HepG2 (cell line): ENCODE measurements around the gene FAM13B. TPM values are rescaled to one million over a fixed set of nuclear protein-coding genes. Genes with fewer than 3 reads are reported as not detected.

Source experiments
- ATAC-seq: fragments of 200-7000 bp; cut with Tn5 transposase; 3 replicates; pipeline ENCODE4 v1.9.1; 2020; ENCODE audit warnings: mild to moderate bottlenecking, moderate library complexity
- BruUV-seq: library from RNA; stranded (reverse); fragments of 400-500 nt; replicated peaks from 2 replicates; lab custom pipeline; 2021; lab: Mats Ljungman, UMichigan
- CTCF ChIA-PET: fragments of 300-600 bp; formaldehyde crosslinking; extraction: SDS; loops from one replicate; lab custom pipeline; 2021; ENCODE audit warnings: low total read pairs, inconsistent platforms, low intra/inter-chr PET ratio; lab: Yijun Ruan, JAX
- POLR2A ChIA-PET: fragments of 350-600 bp; sonication (Branson Sonifier 250); formaldehyde crosslinking; loops from one replicate; lab custom pipeline; 2020; ENCODE audit warnings: antibody characterized with exemption, inconsistent platforms; lab: Yijun Ruan, JAX
- DNase-seq: peaks from one replicate; pipeline ENCODE4 v3.0.0-alpha.2; 2015; ENCODE audit warnings: low spot score
- FAIRE-seq: peaks from 3 replicates; lab custom pipeline; 2011; peaks lifted over from hg19 to GRCh38; lab: Jason Lieb, UNC
- H2AFZ ChIP-seq: one replicate; pipeline ENCODE4 v1.6.1; 2011; ENCODE audit warnings: low read length, inconsistent platforms
- H3K27ac ChIP-seq: fragments of 300-600 bp; 3 replicates; pipeline ENCODE4 v1.8.0; 2011; ENCODE audit warnings: mixed run types, mild to moderate bottlenecking, mixed read lengths, low read length, inconsistent platforms; ENCODE audit not compliant: insufficient read depth; ENCODE audit errors: extremely low read length
- H3K27me3 ChIP-seq, 2 experiments: fragments of 200-600 bp in 1 of 2; 2 replicates in 1 of 2; 3 replicates in 1 of 2; pipeline versions ENCODE4 v1.6.0 to v1.8.0; 2011; ENCODE audit warnings: low read length in 2 of 2, mild to moderate bottlenecking in 2 of 2, moderate library complexity in 2 of 2, inconsistent platforms in 1 of 2; ENCODE audit not compliant: insufficient read depth in 2 of 2, control insufficient read depth in 1 of 2
- H3K36me3 ChIP-seq, 2 experiments: fragments of 200-600 bp in 1 of 2; replicated peaks in 1 of 2; 2 replicates in 1 of 2; 3 replicates in 1 of 2; pipeline versions ENCODE4 v1.5.1 to v1.8.0; 2011; ENCODE audit warnings: low read length in 2 of 2, inconsistent platforms in 1 of 2; ENCODE audit not compliant: insufficient read depth in 2 of 2, control insufficient read depth in 1 of 2
- H3K4me1 ChIP-seq: 2 replicates; pipeline ENCODE4 v1.5.1; 2012; ENCODE audit warnings: low read length, inconsistent platforms; ENCODE audit not compliant: insufficient read depth
- H3K4me2 ChIP-seq: 2 replicates; pipeline ENCODE4 v1.6.0; 2011; ENCODE audit warnings: low read depth, low read length, inconsistent platforms
- H3K4me3 ChIP-seq, 3 experiments: fragments of 200-600 bp in 1 of 3; sonication (generic), shearing (Covaris generic) in 1 of 3; replicated peaks in 1 of 3; 2 replicates each; pipeline ENCODE4 v1.5.1; 2011 to 2016; ENCODE audit warnings: low read length in 3 of 3, inconsistent platforms in 2 of 3, low read depth in 2 of 3, mild to moderate bottlenecking in 2 of 3, control low read depth in 1 of 3, mixed read lengths in 1 of 3; ENCODE audit not compliant: insufficient read depth in 1 of 3
- H3K79me2 ChIP-seq: one replicate; pipeline ENCODE4 v1.6.1; 2011; ENCODE audit warnings: low read length, inconsistent platforms; ENCODE audit not compliant: insufficient read depth
- H3K9ac ChIP-seq: 2 replicates; pipeline ENCODE4 v1.6.0; 2011; ENCODE audit warnings: mild to moderate bottlenecking, low read depth, low read length, inconsistent platforms; ENCODE audit not compliant: insufficient read depth
- H3K9me3 ChIP-seq: 2 replicates; pipeline ENCODE4 v1.5.1; 2012; ENCODE audit warnings: mild to moderate bottlenecking, low read length
- H4K20me1 ChIP-seq: 2 replicates; pipeline ENCODE4 v1.6.0; 2011; ENCODE audit warnings: inconsistent platforms, mild to moderate bottlenecking, low read length, moderate library complexity; ENCODE audit not compliant: insufficient read depth
- AHR ChIP-seq: IDR thresholded peaks from 2 replicates; pipeline ENCODE4 v1.6.1; 2018; ENCODE audit warnings: missing genetic modification reagents, missing compliant biosample characterization
- FOXP1 ChIP-seq, 2 experiments: fragments of 450-650 bp in 1 of 2; IDR thresholded peaks; 2 replicates each; pipeline ENCODE4 v1.6.1; 2017 to 2018; ENCODE audit warnings: antibody characterized with exemption in 1 of 2
- GFI1 ChIP-seq: sonication (generic); formaldehyde crosslinking; IDR thresholded peaks from 2 replicates; pipeline ENCODE4 v1.5.0; 2020; ENCODE audit warnings: missing genetic modification reagents, mild to moderate bottlenecking, borderline replicate concordance
- HIC2 ChIP-seq: sonication (generic); formaldehyde crosslinking; IDR thresholded peaks from 2 replicates; pipeline ENCODE4 v1.9.0; 2022; ENCODE audit warnings: low read depth, missing genetic modification reagents
- HMG20B ChIP-seq: conservative IDR thresholded peaks from 2 replicates; pipeline ENCODE4 v1.6.1; 2016; ENCODE audit warnings: missing genetic modification reagents, missing compliant biosample characterization
- JUND ChIP-seq: sonication (generic); formaldehyde crosslinking; IDR thresholded peaks from 2 replicates; pipeline ENCODE4 v1.8.0; 2022; ENCODE audit warnings: mild to moderate bottlenecking, missing genetic modification reagents
- MEF2D ChIP-seq: sonication (generic); formaldehyde crosslinking; IDR thresholded peaks from 2 replicates; pipeline ENCODE4 v1.5.1; 2020; ENCODE audit warnings: mild to moderate bottlenecking, missing genetic modification reagents
- PBX2 ChIP-seq: IDR thresholded peaks from 2 replicates; pipeline ENCODE4 v1.6.1; 2016; ENCODE audit warnings: control low read depth
- THAP7 ChIP-seq: sonication (generic); formaldehyde crosslinking; IDR thresholded peaks from 2 replicates; pipeline ENCODE4 v1.8.1; 2023; ENCODE audit warnings: mild to moderate bottlenecking, missing genetic modification reagents
- THAP8 ChIP-seq: sonication (generic); formaldehyde crosslinking; IDR thresholded peaks from 2 replicates; pipeline ENCODE4 v1.5.1; 2020; ENCODE audit warnings: missing genetic modification reagents, mild to moderate bottlenecking, borderline replicate concordance
- ZNF225 ChIP-seq: sonication (generic); formaldehyde crosslinking; IDR thresholded peaks from 2 replicates; pipeline ENCODE4 v1.4.0; 2020; ENCODE audit warnings: mild to moderate bottlenecking, missing genetic modification reagents
- ZNF503 ChIP-seq: sonication (generic); formaldehyde crosslinking; IDR thresholded peaks from 2 replicates; pipeline ENCODE4 v1.4.0; 2020; ENCODE audit warnings: missing genetic modification reagents
- ZNF513 ChIP-seq: sonication (generic); formaldehyde crosslinking; conservative IDR thresholded peaks from 2 replicates; pipeline ENCODE4 v1.5.0; 2020; ENCODE audit warnings: missing genetic modification reagents
- ZNF597 ChIP-seq: sonication (generic); formaldehyde crosslinking; IDR thresholded peaks from 2 replicates; pipeline ENCODE4 v1.5.0; 2020; ENCODE audit warnings: missing genetic modification reagents
- ZNF652 ChIP-seq: IDR thresholded peaks from 2 replicates; pipeline ENCODE4 v1.6.1; 2016; ENCODE audit warnings: low read depth, borderline replicate concordance
- ZNF674 ChIP-seq: sonication (generic); formaldehyde crosslinking; IDR thresholded peaks from 2 replicates; pipeline ENCODE4 v1.5.0; 2020; ENCODE audit warnings: low read depth, mild to moderate bottlenecking, missing genetic modification reagents
- WGBS: methylation state at CpG from one replicate; pipeline ENCODE4 v1.1.6; 2017; ENCODE audit warnings: low lambda C conversion rate; 5-methylcytosine and 5-hydroxymethylcytosine counted together
- in situ Hi-C: cut with HindIII; loops from 2 replicates; pipeline ENCODE4 v1.10.0; 2017; ENCODE audit warnings: low pct_unique_long_range_greater_than_20kb; ENCODE audit not compliant: extremely low pct_ligation_motif_present
- intact Hi-C: fragments of 100-400 bp; cut with micrococcal nuclease; formaldehyde crosslinking; loops from one replicate; pipeline ENCODE4 v1.10.0; 2022; ENCODE audit not compliant: unreplicated experiment
- polyA plus RNA-seq, 8 experiments: library from polyadenylated mRNA; depleted of rRNA in 3 of 8; stranded (reverse) in 7 of 8; unstranded in 1 of 8; fragments of >200 nt; fragmentation: Illumina TruSeq in 4 of 8; extraction: Trizol in 4 of 8; gene quantifications; 2 replicates each; pipeline versions ENCODE4 v1.2.1 to v1.2.3, GENCODE V29; 2011 to 2016; ENCODE audit warnings: low read depth in 4 of 8, missing spikeins in 1 of 8, mixed read lengths in 1 of 8; ENCODE audit not compliant: insufficient read depth in 1 of 8
- total RNA-seq, 5 experiments: library from RNA; depleted of rRNA; stranded (reverse); fragments of >200 nt; fragmentation: Illumina TruSeq; extraction: Trizol; gene quantifications; 2 replicates each; pipeline ENCODE4 v1.2.3, GENCODE V29; 2016; ENCODE audit warnings: low read depth in 1 of 5

The FAM13B gene
- total and polyA plus RNA-seq, 2 of the 13 experiments (the other 11 are each of a cell fraction or from before 2014, with no cell fraction given), result 6.9 to 11.5 TPM

- CTCF ChIA-PET, result no interaction called here
- BruUV-seq, result no TSS peak
- POLR2A ChIA-PET, result no interaction called here
- no peak for FAIRE-seq
- intact Hi-C loops, result loop anchor here (10.0 kb wide), 1 partner anchor 145 kb away; the partner anchor contains the start of gene HNRNPA0
- Histone ChIP-seq H3K27ac (peak overlapping the region; percentile 27), H3K36me3 (no peaks in the 10 kb centered on the region), H3K79me2 (no peaks in the 10 kb centered on the region), H3K4me2 (peak overlapping the region; percentile 64; the same call in 1 of the 2 replicates), H2AFZ (no peak overlapping the region), H3K4me3 (no peak overlapping the region), H3K4me1 (peaks cover 63% of the 10 kb centered on the region), H3K9ac (no peak overlapping the region), H3K9me3 (no peaks in the 10 kb centered on the region), H4K20me1 (no peaks in the 10 kb centered on the region), H3K27me3 (no peaks in the 10 kb centered on the region)
- peak; percentile 42 for DNase-seq
- WGBS, result 11% methylated on average over 3 of the region's 3 CpGs
- peak; percentile 61 for ATAC-seq
- in situ Hi-C loops, result no loop called here
- TF ChIP-seq ZNF513 (CRISPR knock-in tag) (no peak), MEF2D (CRISPR knock-in tag) (no peak), GFI1 (peak; percentile 73; the same call in 1 of the 2 replicates), ZNF674 (CRISPR knock-in tag) (no peak), AHR (CRISPR knock-in tag) (no peak), ZNF652 (CRISPR knock-in tag) (no peak), ZNF597 (CRISPR knock-in tag) (no peak), ZNF225 (CRISPR knock-in tag) (no peak), JUND (CRISPR knock-in tag) (no peak), ZNF503 (peak; percentile 77; the same call in 1 of the 2 replicates), HIC2 (no peak), THAP8 (CRISPR knock-in tag) (no peak), HMG20B (CRISPR knock-in tag) (no peak), PBX2 (CRISPR knock-in tag) (no peak), THAP7 (CRISPR knock-in tag) (no peak), FOXP1 (IDR thresholded peaks at IDR 0.05) (no peak), FOXP1 (CRISPR knock-in tag; IDR thresholded peaks at IDR 0.05) (peak; percentile 73; the same call in 1 of the 2 replicates)
Measured at GRCh38 chr5:137899493-137899892, 133.4 kb downstream of the FAM13B start.
